ENCODE data around the gene CYP4X1. TPM values are rescaled to one million over a fixed set of nuclear protein-coding genes. Genes with fewer than 3 reads are reported as not detected.

Gene CYP4X1
- polyA plus RNA-seq, 1 of the 3 experiments (the other 2 are of a cell fraction), result 0.67 TPM

- TF ChIP-seq EZH2phosphoT487 (IDR thresholded peaks at IDR 0.05; ENCODE audit: borderline replicate concordance, low read depth), result no peak
- TF ChIP-seq EP300 (IDR thresholded peaks at IDR 0.05; ENCODE audit: borderline replicate concordance in 1 of 2, low read depth in 1 of 2, low read length in 1 of 2), result no peak
- TF ChIP-seq RXRA (IDR thresholded peaks at IDR 0.05; ENCODE audit: borderline replicate concordance, low read depth), result no peak
- no peak for TF ChIP-seq GATA2 (CRISPR knock-in tag; IDR thresholded peaks at IDR 0.05)
- no peak for TF ChIP-seq SIN3A (IDR thresholded peaks at IDR 0.05; ENCODE audit: borderline replicate concordance, low read depth, low read length)
- TF ChIP-seq, protein P1, sequence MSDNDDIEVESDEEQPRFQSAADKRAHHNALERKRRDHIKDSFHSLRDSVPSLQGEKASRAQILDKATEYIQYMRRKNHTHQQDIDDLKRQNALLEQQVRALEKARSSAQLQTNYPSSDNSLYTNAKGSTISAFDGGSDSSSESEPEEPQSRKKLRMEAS (IDR thresholded peaks at IDR 0.05; ENCODE audit: low read depth), result no peak
- no peak for TF ChIP-seq RFX5 (IDR thresholded peaks at IDR 0.05; ENCODE audit: low read length)
- no peak for TF ChIP-seq TAF1 (IDR thresholded peaks at IDR 0.05; ENCODE audit: borderline replicate concordance, low read depth, low read length)
- TF ChIP-seq JUND (IDR thresholded peaks at IDR 0.05), result no peak
- no peak for TF ChIP-seq POLR2AphosphoS5 (IDR thresholded peaks at IDR 0.05; ENCODE audit: low read depth, low read length)
- no peak for TF ChIP-seq CHD2 (IDR thresholded peaks at IDR 0.05; ENCODE audit: low read length, partially characterized antibody)
These were observed 7.6 kb downstream of the CYP4X1 start (continued) for GRCh38 chr1:47031059-47031458.

DNA sequence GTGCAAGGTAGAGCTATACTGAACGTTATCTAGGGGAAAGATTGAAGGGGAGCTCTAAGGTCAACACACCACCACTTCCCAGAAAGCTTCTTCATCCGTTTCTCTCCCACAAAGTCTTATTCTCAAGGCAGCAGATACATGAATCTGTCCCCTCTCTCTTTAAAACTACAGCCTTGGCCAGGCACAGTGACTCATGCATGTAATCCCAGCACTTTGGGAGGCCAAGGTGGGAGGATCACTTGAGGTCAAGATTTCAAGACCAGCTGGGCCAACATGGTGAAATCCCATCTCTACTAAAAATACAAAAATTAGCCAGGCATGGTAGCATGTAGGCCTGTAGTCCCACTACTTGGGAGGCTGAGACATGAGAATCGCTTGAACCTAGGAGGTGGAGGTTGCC, 8.1 kb downstream of the CYP4X1 start:
- H3K9me2 ChIP-seq, result no peaks in the 10 kb centered on the region
- H3F3A ChIP-seq (replicated peaks; ENCODE audit: insufficient read depth), result peaks cover 5% of the 10 kb centered on the region
- no peak overlapping the region for H3K27ac ChIP-seq (ENCODE audit: low read depth in 2 of 2, low read length in 1 of 2)
- H3K36me3 ChIP-seq (replicated peaks in 1 of 2; ENCODE audit: control insufficient read depth in 1 of 2, insufficient read depth in 2 of 2, low read length in 1 of 2), result no peaks in the 10 kb centered on the region
- WGBS (ENCODE audit: low lambda C conversion rate), result 30% methylated on average over 3 of the region's 3 CpGs
- H3K27me3 ChIP-seq (ENCODE audit: insufficient read depth), result peaks cover 11% of the 10 kb centered on the region; the same call in 1 of the 2 replicates
- H3K4me1 ChIP-seq (ENCODE audit: control insufficient read depth in 1 of 2, insufficient read depth in 2 of 2, low read depth in 1 of 2, low read length in 1 of 2), result no peaks in the 10 kb centered on the region
- no peak overlapping the region for H3K4me2 ChIP-seq
- no peak overlapping the region for H2AFZ ChIP-seq (ENCODE audit: low read depth)
- ChIA-PET POLR2A (no interaction called here), CTCF (no interaction called here)
- no peak for TF ChIP-seq USF2 (IDR thresholded peaks at IDR 0.05; ENCODE audit: borderline replicate concordance, low read depth, low read length)
- no peak for TF ChIP-seq EZH2phosphoT487 (IDR thresholded peaks at IDR 0.05; ENCODE audit: borderline replicate concordance, low read depth)
- TF ChIP-seq TCF12 (IDR thresholded peaks at IDR 0.05), result no peak
- no peak for TF ChIP-seq RXRA (IDR thresholded peaks at IDR 0.05; ENCODE audit: borderline replicate concordance, low read depth)
- TF ChIP-seq TAF1 (IDR thresholded peaks at IDR 0.05; ENCODE audit: borderline replicate concordance, low read depth, low read length), result no peak
- TF ChIP-seq RFX5 (IDR thresholded peaks at IDR 0.05; ENCODE audit: low read length), result no peak
- TF ChIP-seq CHD2 (IDR thresholded peaks at IDR 0.05; ENCODE audit: low read length, partially characterized antibody), result no peak
- TF ChIP-seq NRF1 (IDR thresholded peaks at IDR 0.05; ENCODE audit: low read depth, low read length), result no peak
- no peak for TF ChIP-seq FOXM1 (IDR thresholded peaks at IDR 0.05; ENCODE audit: low read depth)
- TF ChIP-seq GATA2 (CRISPR knock-in tag; IDR thresholded peaks at IDR 0.05), result no peak
- TF ChIP-seq, protein P2, sequence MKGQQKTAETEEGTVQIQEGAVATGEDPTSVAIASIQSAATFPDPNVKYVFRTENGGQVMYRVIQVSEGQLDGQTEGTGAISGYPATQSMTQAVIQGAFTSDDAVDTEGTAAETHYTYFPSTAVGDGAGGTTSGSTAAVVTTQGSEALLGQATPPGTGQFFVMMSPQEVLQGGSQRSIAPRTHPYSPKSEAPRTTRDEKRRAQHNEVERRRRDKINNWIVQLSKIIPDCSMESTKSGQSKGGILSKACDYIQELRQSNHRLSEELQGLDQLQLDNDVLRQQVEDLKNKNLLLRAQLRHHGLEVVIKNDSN (IDR thresholded peaks at IDR 0.05; ENCODE audit: borderline replicate concordance, low read depth), result no peak
- TF ChIP-seq TEAD4 (IDR thresholded peaks at IDR 0.05; ENCODE audit: borderline replicate concordance, insufficient read depth), result no peak
- H3K9me3 ChIP-seq, result no peaks in the 10 kb centered on the region
- no peak overlapping the region for H3K9ac ChIP-seq
- no peak overlapping the region for H3K4me3 ChIP-seq (ENCODE audit: low read depth in 2 of 2, low read length in 1 of 2)
- no peak for DNase-seq
- H4K20me1 ChIP-seq (ENCODE audit: insufficient read depth), result no peaks in the 10 kb centered on the region
- H3K79me2 ChIP-seq (ENCODE audit: insufficient read depth), result no peaks in the 10 kb centered on the region
